Suppressor macrophage (primary cell): ENCODE results near the gene FGFBP1.

Source experiments
- DNase-seq, 4 experiments: peaks; one replicate each; pipeline ENCODE4 v3.0.0-alpha.2; 2020 to 2022
- total RNA-seq, 17 experiments: gene quantifications; one replicate each; lab custom pipeline; 2026; ENCODE audit warnings: mixed read lengths in 6 of 17, inconsistent platforms in 3 of 17; lab: John Stamatoyannopoulos, UW

The FGFBP1 gene
- 0 to 0.66 (median 0) reads per million in 17 experiments for total RNA-seq

- no peak for DNase-seq
These were observed at the start of gene FGFBP1 for GRCh38 chr4:15938640-15939039. TSS of gene FGFBP1 (minus strand) at chr4:15938740. CDS start at chr4:15936632, 2,108 bp downstream.

GRCh38 chr4:15988222-15988621 is 49.7 kb upstream of the FGFBP1 start:
- no peak for DNase-seq

DNA sequence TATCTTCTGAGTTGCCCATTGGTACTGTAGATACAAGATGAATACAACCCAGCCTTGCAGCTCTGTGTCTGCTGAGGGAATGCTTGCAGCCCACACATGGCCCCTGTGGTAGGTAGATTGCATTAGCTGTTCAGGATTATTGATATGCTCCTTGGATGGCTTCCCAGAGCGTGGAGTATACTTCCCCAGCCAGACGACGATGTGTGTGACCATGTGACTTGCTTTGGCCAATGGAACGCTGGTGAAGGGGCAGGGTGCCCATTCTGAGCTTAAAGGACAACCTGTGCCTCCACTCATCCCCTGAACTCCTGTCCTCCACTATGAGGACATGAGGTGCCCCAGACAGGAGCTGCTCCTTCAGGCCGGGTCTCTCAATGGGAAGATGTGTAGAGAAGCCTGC is 48.4 kb upstream of the FGFBP1 start:
- DNase-seq, result no peak

GRCh38 chr4:15983610-15984009 is 45.1 kb upstream of the FGFBP1 start:
- DNase-seq, result no peak

DNA sequence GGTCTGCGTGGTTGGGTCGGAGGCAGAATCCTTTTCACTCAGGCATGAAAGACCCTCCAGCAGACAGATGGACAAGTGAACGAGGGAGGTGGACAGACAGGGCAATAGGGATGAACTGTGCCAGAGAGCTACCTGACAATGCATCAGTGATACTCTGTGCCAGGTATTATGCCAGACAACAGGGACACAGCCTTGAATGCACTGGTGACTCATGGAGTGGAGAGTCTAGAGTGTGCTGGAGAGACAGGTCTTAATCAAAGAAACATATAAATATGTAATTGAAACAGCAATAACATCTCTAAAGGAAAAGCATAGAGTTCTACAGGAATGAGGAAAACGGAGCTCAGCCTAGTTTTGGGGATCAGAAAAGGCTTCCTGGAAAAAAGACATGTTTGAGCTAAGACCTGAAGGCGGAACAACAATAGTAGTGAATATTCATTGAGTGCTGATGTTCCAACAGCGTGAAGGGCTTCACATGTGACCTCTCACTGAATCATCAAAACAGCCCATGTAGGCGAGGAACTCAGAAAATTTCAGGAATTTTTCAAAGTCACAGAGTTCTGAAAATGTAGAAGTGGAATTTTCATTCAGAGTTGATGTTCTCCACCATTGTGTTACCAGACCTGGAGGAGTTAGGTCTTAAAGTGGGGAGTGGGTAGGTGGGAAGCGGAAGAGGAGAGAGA is 44.4 kb upstream of the FGFBP1 start:
- no peak for DNase-seq

DNA sequence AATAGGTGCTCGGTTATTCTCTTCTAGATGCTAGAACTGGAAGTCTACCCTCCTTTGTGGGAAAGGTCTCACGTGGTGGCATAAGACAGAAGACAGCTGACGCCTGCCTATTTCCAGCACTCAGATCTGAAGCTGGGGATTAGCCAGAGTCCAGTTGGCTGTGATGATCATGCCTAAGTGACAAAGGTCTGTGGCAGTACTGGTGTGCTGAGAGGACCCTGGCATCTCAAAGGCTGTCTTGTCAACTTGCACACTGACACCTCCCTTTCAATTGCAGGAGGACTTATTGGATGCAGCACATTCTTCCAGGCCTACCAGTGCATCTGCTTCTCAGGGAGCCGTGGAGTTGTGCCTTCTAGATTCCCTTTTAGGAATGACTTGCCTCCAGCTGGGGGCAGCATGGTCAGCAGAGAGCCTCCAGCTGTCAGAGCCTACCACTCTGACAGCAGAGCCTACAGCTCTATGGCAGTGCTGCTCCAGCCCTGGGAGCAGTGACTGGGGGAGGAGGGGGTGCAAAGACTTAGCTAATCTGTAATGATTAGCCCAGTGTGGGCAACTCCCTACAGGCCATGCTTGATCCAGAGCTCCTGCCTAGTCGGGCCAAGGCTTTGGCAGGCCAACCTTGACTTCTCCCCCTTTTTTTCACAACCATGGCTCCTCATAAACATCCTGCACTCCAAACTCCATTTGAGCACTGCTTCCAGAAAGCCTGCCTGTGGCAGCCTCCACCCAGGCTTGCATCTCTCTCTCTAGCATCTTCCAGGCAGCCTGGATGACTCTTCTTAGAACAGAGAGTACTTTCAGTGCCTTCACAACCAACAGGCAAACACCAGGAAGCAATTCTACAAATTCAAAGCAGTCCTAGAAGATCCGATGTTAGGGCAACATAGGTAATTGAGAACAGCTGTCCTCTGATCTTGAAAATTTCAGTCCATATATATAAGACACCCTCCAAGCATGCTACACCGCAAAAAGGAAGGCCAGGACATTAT is 38.2 kb upstream of the FGFBP1 start:
- DNase-seq, result no peak

- no peak for DNase-seq
These were observed 32.7 kb upstream of the FGFBP1 start for GRCh38 chr4:15971068-15971801.

DNA sequence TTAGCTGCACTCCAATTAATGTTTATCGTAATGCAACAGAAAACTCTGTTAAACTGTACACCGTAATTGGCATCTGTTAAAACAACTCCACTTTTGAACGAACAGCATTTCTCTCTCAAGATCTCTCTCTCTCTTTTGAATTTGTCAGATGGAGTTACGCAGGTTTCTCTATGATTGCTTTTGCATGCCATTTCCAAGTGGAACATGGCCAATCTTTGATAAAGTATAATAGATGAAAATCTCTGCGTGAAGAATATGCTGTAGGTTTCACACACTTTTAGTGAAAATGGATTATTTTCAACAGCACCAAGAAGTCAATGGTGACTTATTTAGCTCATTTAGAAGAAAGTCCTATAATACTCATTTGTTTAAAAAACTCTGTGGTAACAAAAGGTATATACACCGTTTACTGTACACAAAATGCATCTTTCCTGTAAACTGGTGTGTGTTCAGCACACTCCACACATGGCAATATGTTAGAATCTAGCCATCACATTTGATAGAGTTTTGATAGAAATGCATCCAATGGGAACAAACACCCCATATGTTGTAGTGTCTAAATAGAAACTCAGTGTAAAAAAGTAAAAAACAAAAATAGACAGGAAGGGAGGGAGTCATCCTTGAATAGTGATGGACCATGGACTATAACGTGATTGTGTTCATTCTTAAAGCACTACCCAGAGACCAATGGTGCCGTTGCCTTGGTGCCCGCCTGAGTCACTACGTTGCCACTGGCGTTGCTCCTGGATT is 30.2 kb upstream of the FGFBP1 start:
- no peak for DNase-seq

DNA sequence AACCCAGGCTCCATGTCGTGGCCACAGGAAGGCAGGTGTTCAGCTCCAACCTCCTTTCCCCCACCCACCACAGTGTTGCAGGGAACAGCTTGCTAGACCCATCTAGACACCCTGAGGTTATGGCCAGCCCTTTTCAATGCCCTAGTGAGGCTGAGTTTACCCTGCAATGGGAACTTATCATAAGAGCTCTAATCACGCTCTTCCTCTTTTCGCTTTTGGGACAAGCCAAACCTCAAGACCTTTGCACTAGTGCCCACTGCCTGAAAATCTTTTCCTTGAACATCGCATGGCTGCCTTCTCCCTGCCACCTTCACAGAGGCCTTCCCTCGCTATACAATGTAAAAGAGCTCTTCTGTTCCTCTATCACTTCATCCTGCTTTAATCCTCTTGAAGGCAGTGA is 26.8 kb upstream of the FGFBP1 start:
- peak; percentile 16 to 46 (median 42) for DNase-seq

- no peak for DNase-seq
These were observed 25.6 kb upstream of the FGFBP1 start for GRCh38 chr4:15964159-15964558.

DNA sequence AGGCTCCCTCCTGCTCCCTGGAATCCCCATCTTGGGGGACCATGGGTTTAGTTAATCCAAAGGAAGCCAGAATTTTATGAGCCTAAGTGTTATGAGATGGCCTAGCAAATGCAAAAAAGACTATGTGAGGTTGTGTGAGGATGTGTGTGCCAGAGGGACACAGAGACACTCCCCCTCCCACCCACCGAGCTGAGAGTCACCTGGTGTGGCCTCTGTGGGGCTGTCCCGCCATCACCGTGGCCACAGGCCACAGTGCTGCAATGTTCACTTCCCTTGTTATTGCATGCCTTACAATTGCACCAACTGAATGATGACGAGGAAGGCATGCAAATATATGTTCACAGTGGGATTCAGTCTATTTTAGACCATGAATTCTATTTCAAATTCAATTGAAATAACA is 25.0 kb upstream of the FGFBP1 start:
- DNase-seq, result peak; percentile 43 to 82 (median 66)

DNA sequence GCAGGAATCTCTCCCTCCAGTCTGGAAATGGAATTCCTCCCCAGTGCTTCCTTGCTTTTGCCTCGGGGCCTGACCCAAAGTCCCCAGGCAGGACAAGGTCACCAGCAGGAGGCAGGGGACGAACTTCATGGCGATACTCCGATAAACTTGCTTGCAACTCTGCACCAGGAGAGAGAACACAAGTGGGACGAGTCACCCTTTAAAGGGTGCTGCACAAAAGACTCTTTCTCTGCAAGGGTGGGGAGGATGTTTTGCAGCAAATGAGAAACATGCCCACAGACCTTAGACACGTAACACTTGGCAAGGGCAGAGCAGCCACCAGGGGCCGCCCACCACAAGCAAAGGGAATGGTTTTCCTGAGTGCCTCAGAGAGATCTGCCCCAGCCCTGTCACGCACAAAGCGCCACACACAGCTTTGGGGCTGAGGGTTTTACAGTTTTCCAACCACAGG is 24.5 kb upstream of the FGFBP1 start, which contains the start of gene FGFBP2:
Gene FGFBP2 (minus strand): TSS at position 175 of the 451 bp plus-strand sequence. CDS start 46 bp downstream, at position 129.
- peak; percentile 31 to 77 (median 54) for DNase-seq

DNA sequence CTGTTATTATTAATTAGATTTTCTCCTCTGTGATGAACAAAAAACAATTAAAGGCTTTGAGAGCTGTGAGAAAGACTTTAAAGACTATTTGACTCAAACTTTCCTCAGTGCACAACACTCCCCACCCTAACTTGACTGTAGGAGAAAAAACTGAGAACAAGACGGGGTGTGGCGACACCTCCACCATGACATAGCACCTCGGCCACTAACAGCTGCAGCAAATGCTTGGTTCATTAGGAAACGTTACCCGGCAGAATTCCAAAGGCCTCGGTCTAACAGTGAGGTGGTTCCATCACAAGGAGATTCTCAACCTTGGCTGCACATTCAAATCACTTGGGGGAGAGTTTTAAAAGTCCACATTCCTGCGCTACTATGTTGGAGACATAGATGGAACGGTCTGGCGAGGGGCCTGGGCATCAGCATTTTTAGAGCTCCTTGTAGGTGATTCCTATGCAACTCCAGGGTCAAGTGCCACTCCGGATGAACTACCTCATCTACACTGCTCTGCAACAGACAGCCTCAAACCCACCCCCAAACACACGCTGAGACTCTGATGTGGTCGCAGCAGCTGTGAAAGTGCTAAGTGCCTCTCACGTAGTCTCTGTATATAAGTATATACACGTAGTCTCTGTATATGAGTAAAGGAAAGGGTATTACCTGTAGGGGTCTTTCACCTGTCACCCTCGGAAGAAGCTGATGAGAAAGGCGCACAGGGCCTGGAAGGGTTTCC is 23.4 kb upstream of the FGFBP1 start:
- DNase-seq, result peak in 1 of 4 experiments; percentile 12

- DNase-seq, result no peak
These were observed 20.0 kb upstream of the FGFBP1 start for GRCh38 chr4:15958562-15958961.

- peak; percentile 86 to 92 (median 90) for DNase-seq
These were observed 17.8 kb upstream of the FGFBP1 start for GRCh38 chr4:15956179-15956850.

DNA sequence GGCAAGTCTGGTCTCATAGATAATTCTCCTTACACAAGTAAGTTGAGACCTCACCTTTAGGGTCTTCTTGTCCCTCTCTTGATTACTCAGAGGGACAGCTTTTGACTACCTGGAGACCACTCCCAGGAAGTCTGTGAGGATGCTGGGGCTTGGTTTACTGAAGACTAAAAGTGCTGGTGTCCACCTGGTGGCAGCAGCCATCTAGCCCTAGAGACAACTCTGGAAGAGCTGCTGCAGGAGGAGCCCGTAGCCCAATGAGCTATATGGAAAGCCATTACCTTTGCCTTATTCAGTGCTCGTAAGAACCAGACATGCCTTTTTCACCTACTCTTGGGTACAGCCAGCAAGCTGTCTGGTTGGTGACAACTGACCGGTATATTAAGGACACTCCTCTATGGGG is 17.1 kb upstream of the FGFBP1 start:
- no peak for DNase-seq

DNA sequence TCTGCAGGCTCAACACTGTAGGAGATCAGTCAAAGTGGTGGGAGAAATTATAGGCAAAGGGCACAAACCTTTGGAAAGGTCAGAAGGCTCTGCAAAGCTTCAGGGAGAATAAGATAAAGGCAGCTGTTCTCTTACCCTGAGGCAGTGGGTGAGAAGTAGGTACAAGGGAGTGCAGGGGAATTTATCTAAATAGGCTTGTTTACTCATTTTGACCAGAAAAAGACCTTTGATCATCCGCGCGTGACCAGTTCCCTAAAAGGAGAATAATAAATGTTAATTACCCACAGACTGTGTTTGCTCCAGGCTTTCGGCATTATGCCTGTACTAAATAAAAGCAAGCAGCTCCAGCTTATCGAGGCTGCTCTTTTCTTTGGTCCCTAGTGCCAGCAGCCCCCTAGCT is 15.1 kb upstream of the FGFBP1 start:
- DNase-seq, result no peak

GRCh38 chr4:15951781-15952180 is 13.2 kb upstream of the FGFBP1 start:
- no peak for DNase-seq

- no peak for DNase-seq
These were observed 10.3 kb upstream of the FGFBP1 start for GRCh38 chr4:15948826-15949225.

- no peak for DNase-seq
These were observed 9.1 kb upstream of the FGFBP1 start for GRCh38 chr4:15947684-15948083.

DNA sequence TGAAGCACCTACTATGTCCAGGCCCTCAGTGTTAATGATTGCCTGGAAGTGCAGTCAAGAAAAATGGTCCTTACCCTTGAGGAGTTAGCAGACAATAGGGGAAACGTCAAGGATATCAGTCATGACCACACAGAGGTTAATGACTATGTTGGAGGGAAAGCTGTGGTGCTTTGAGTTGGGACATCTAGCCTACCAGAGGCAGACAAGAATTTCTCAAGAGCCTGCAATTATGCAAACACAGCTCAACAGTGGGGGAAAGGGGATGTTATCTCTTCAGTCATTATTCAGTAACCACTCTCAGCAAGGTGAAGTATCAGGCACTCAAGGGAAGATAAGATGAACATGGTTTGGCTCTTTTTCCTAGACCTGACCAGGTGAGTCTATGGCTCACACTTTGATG is 7.0 kb upstream of the FGFBP1 start:
- DNase-seq, result peak; percentile 22 to 63 (median 52)
